Measurements from ENCODE around the gene MAPKAP1. TPM values are rescaled to one million over a fixed set of nuclear protein-coding genes. Genes with fewer than 3 reads are reported as not detected.

Gene MAPKAP1
- total and polyA plus RNA-seq, 4 donors: 32.2 to 58.4 (median 56.1) TPM

GRCh38 chr9:125534971-125535701, 171.9 kb downstream of the MAPKAP1 start:
- DNase-seq: no peak
- 58 to 68% methylated on average over 4 of the region's 4 CpGs for WGBS, 2 donors
- no peaks in the 10 kb centered on the region for H3K4me1 ChIP-seq (ENCODE audit: control insufficient read depth in 1 of 2, insufficient read depth in 2 of 2, low read length in 2 of 2)

GRCh38 chr9:125532812-125533594, 174.0 kb downstream of the MAPKAP1 start:
- DNase-seq (no peak), ATAC-seq (ENCODE audit: low FRiP score) (no peak)
- no peaks in the 10 kb centered on the region for H3K4me1 ChIP-seq (ENCODE audit: control insufficient read depth in 1 of 2, insufficient read depth in 2 of 2, low read length in 2 of 2)
- H3K27me3 ChIP-seq (ENCODE audit: control insufficient read depth in 1 of 2, insufficient read depth in 2 of 2, low read length in 1 of 2): no peaks in the 10 kb centered on the region
- H3K36me3 ChIP-seq (ENCODE audit: control insufficient read depth in 1 of 2, insufficient read depth in 2 of 2, low read length in 1 of 2): no peaks in the 10 kb centered on the region
- intact Hi-C loops (cut with DNase I): no loop called here
- no peak overlapping the region for H3K4me3 ChIP-seq (ENCODE audit: low read length in 2 of 2)
- WGBS, 2 donors: 98% methylated on average over 10 of the region's 10 CpGs
- no peak overlapping the region for H3K27ac ChIP-seq (ENCODE audit: low read depth in 1 of 2, low read length in 2 of 2)
- H3K9me3 ChIP-seq (ENCODE audit: control insufficient read depth, low read length): no peaks in the 10 kb centered on the region

More at GRCh38 chr9:125534971-125535701, 171.9 kb downstream of the MAPKAP1 start:
- Histone ChIP-seq H3K9me3 (ENCODE audit: control insufficient read depth, low read length) (no peaks in the 10 kb centered on the region), H3K27ac (ENCODE audit: low read depth in 1 of 2, low read length in 2 of 2) (no peak overlapping the region), H3K4me3 (ENCODE audit: low read length in 2 of 2) (no peak overlapping the region), H3K36me3 (ENCODE audit: control insufficient read depth in 1 of 2, insufficient read depth in 2 of 2, low read length in 1 of 2) (no peaks in the 10 kb centered on the region), H3K27me3 (ENCODE audit: control insufficient read depth in 1 of 2, insufficient read depth in 2 of 2, low read length in 1 of 2) (no peaks in the 10 kb centered on the region)
- intact Hi-C loops (cut with DNase I): no loop called here
- ATAC-seq (ENCODE audit: low FRiP score): no peak

- H3K27ac ChIP-seq (ENCODE audit: low read depth in 1 of 2, low read length in 2 of 2): no peak overlapping the region
- H3K4me1 ChIP-seq (ENCODE audit: control insufficient read depth in 1 of 2, insufficient read depth in 2 of 2, low read length in 2 of 2): no peaks in the 10 kb centered on the region
- no peak overlapping the region for H3K4me3 ChIP-seq (ENCODE audit: low read length in 2 of 2)
- WGBS, 2 donors: 97 to 98% methylated on average over 3 of the region's 3 CpGs
- intact Hi-C loops (cut with DNase I): no loop called here
- no peaks in the 10 kb centered on the region for H3K9me3 ChIP-seq (ENCODE audit: control insufficient read depth, low read length)
- no peaks in the 10 kb centered on the region for H3K27me3 ChIP-seq (ENCODE audit: control insufficient read depth in 1 of 2, insufficient read depth in 2 of 2, low read length in 1 of 2)
- no peak for DNase-seq
- no peak for ATAC-seq (ENCODE audit: low FRiP score)
- H3K36me3 ChIP-seq (ENCODE audit: control insufficient read depth in 1 of 2, insufficient read depth in 2 of 2, low read length in 1 of 2): no peaks in the 10 kb centered on the region
Measured at GRCh38 chr9:125532412-125532811, 174.6 kb downstream of the MAPKAP1 start.

- WGBS, 2 donors: 96 to 97% methylated on average over 5 of the region's 5 CpGs
- DNase-seq (no peak), ATAC-seq (ENCODE audit: low FRiP score) (no peak)
- H3K27ac ChIP-seq (ENCODE audit: low read depth in 1 of 2, low read length in 2 of 2): no peak overlapping the region
- no peak overlapping the region for H3K4me3 ChIP-seq (ENCODE audit: low read length in 2 of 2)
- no peaks in the 10 kb centered on the region for H3K9me3 ChIP-seq (ENCODE audit: control insufficient read depth, low read length)
- no peaks in the 10 kb centered on the region for H3K36me3 ChIP-seq (ENCODE audit: control insufficient read depth in 1 of 2, insufficient read depth in 2 of 2, low read length in 1 of 2)
- no peaks in the 10 kb centered on the region for H3K4me1 ChIP-seq (ENCODE audit: control insufficient read depth in 1 of 2, insufficient read depth in 2 of 2, low read length in 2 of 2)
- no peaks in the 10 kb centered on the region for H3K27me3 ChIP-seq (ENCODE audit: control insufficient read depth in 1 of 2, insufficient read depth in 2 of 2, low read length in 1 of 2)
- intact Hi-C loops (cut with DNase I): no loop called here
Measured at GRCh38 chr9:125529589-125530515, 177.2 kb downstream of the MAPKAP1 start.

GRCh38 chr9:125529107-125529506, 177.9 kb downstream of the MAPKAP1 start:
- Histone ChIP-seq H3K27me3 (ENCODE audit: control insufficient read depth in 1 of 2, insufficient read depth in 2 of 2, low read length in 1 of 2) (no peaks in the 10 kb centered on the region), H3K9me3 (ENCODE audit: control insufficient read depth, low read length) (no peaks in the 10 kb centered on the region), H3K4me3 (ENCODE audit: low read length in 2 of 2) (no peak overlapping the region), H3K27ac (ENCODE audit: low read depth in 1 of 2, low read length in 2 of 2) (no peak overlapping the region), H3K36me3 (ENCODE audit: control insufficient read depth in 1 of 2, insufficient read depth in 2 of 2, low read length in 1 of 2) (no peaks in the 10 kb centered on the region), H3K4me1 (ENCODE audit: control insufficient read depth in 1 of 2, insufficient read depth in 2 of 2, low read length in 2 of 2) (no peaks in the 10 kb centered on the region)
- ATAC-seq (ENCODE audit: low FRiP score): no peak
- no peak for DNase-seq
- intact Hi-C loops (cut with DNase I): no loop called here

- WGBS, 2 donors: 90 to 92% methylated on average over 9 of the region's 9 CpGs
- H3K4me1 ChIP-seq (ENCODE audit: control insufficient read depth in 1 of 2, insufficient read depth in 2 of 2, low read length in 2 of 2): no peaks in the 10 kb centered on the region
- DNase-seq (no peak), ATAC-seq (ENCODE audit: low FRiP score) (no peak)
- no peak overlapping the region for H3K27ac ChIP-seq (ENCODE audit: low read depth in 1 of 2, low read length in 2 of 2)
- no peak overlapping the region for H3K4me3 ChIP-seq (ENCODE audit: low read length in 2 of 2)
- no peaks in the 10 kb centered on the region for H3K9me3 ChIP-seq (ENCODE audit: control insufficient read depth, low read length)
- no peaks in the 10 kb centered on the region for H3K36me3 ChIP-seq (ENCODE audit: control insufficient read depth in 1 of 2, insufficient read depth in 2 of 2, low read length in 1 of 2)
- no peaks in the 10 kb centered on the region for H3K27me3 ChIP-seq (ENCODE audit: control insufficient read depth in 1 of 2, insufficient read depth in 2 of 2, low read length in 1 of 2)
- intact Hi-C loops (cut with DNase I): no loop called here
Measured at GRCh38 chr9:125527471-125528002, 179.5 kb downstream of the MAPKAP1 start.

GRCh38 chr9:125525921-125526631, 180.9 kb downstream of the MAPKAP1 start:
- intact Hi-C loops (cut with DNase I): no loop called here
- no peak overlapping the region for H3K4me3 ChIP-seq (ENCODE audit: low read length in 2 of 2)
- DNase-seq: no peak
- no peak overlapping the region for H3K27ac ChIP-seq (ENCODE audit: low read depth in 1 of 2, low read length in 2 of 2)
- 85 to 87% methylated on average over 6 of the region's 6 CpGs for WGBS, 2 donors
- H3K9me3 ChIP-seq (ENCODE audit: control insufficient read depth, low read length): no peaks in the 10 kb centered on the region
- no peaks in the 10 kb centered on the region for H3K27me3 ChIP-seq (ENCODE audit: control insufficient read depth in 1 of 2, insufficient read depth in 2 of 2, low read length in 1 of 2)
- H3K36me3 ChIP-seq (ENCODE audit: control insufficient read depth in 1 of 2, insufficient read depth in 2 of 2, low read length in 1 of 2): no peaks in the 10 kb centered on the region
- H3K4me1 ChIP-seq (ENCODE audit: control insufficient read depth in 1 of 2, insufficient read depth in 2 of 2, low read length in 2 of 2): no peaks in the 10 kb centered on the region
- no peak for ATAC-seq (ENCODE audit: low FRiP score)

Measured in aorta (tissue), 5 donors.